HEK293 (cell line): ENCODE results near the gene ALDH16A1.

ENCODE experiments used
- TF ChIP-seq, protein P1 (sequence below): fragments of 450-650 bp; formaldehyde crosslinking; IDR thresholded peaks from 2 replicates; pipeline ENCODE4 v1.5.1; 2016; ENCODE audit warnings: missing biosample characterization, missing genetic modification characterization
- TF ChIP-seq, protein P2 (sequence below): fragments of 450-650 bp; formaldehyde crosslinking; IDR thresholded peaks from 2 replicates; pipeline ENCODE4 v1.5.1; 2016; ENCODE audit warnings: missing biosample characterization, missing genetic modification characterization, low read depth

- TF ChIP-seq, protein P1, sequence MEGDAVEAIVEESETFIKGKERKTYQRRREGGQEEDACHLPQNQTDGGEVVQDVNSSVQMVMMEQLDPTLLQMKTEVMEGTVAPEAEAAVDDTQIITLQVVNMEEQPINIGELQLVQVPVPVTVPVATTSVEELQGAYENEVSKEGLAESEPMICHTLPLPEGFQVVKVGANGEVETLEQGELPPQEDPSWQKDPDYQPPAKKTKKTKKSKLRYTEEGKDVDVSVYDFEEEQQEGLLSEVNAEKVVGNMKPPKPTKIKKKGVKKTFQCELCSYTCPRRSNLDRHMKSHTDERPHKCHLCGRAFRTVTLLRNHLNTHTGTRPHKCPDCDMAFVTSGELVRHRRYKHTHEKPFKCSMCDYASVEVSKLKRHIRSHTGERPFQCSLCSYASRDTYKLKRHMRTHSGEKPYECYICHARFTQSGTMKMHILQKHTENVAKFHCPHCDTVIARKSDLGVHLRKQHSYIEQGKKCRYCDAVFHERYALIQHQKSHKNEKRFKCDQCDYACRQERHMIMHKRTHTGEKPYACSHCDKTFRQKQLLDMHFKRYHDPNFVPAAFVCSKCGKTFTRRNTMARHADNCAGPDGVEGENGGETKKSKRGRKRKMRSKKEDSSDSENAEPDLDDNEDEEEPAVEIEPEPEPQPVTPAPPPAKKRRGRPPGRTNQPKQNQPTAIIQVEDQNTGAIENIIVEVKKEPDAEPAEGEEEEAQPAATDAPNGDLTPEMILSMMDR (tag by site-specific recombination) = no peak
- TF ChIP-seq, protein P2, sequence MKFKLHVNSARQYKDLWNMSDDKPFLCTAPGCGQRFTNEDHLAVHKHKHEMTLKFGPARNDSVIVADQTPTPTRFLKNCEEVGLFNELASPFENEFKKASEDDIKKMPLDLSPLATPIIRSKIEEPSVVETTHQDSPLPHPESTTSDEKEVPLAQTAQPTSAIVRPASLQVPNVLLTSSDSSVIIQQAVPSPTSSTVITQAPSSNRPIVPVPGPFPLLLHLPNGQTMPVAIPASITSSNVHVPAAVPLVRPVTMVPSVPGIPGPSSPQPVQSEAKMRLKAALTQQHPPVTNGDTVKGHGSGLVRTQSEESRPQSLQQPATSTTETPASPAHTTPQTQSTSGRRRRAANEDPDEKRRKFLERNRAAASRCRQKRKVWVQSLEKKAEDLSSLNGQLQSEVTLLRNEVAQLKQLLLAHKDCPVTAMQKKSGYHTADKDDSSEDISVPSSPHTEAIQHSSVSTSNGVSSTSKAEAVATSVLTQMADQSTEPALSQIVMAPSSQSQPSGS (tag by site-specific recombination) = no peak
Observed at GRCh38 chr19:49415810-49416200, 37.2 kb upstream of the ALDH16A1 start.
